ENCODE measurements around the gene ACTRT2.

ACTRT2 gene

GRCh38 chr1:3021233-3021671 lies at the start of gene ACTRT2:
ACTRT2 (plus strand) TSS chr1:3021467; CDS start chr1:3021687, 220 bp downstream.
- DNase-seq (ENCODE audit: low spot score): no peak
- FAIRE-seq: no peak

- no peak for FAIRE-seq
Observed at GRCh38 chr1:2971609-2972008, 49.7 kb upstream of the ACTRT2 start.

GRCh38 chr1:2972011-2972878 lies 49.0 kb upstream of the ACTRT2 start:
- FAIRE-seq (no peak), DNase-seq (ENCODE audit: low spot score) (no peak)

More at GRCh38 chr1:2971609-2972008, 49.7 kb upstream of the ACTRT2 start:
- DNase-seq (ENCODE audit: low spot score): no peak

GRCh38 chr1:2972879-2973575 lies 48.2 kb upstream of the ACTRT2 start:
- DNase-seq (ENCODE audit: low spot score): no peak
- FAIRE-seq: no peak

GRCh38 chr1:2973601-2974593 lies 47.4 kb upstream of the ACTRT2 start:
- no peak for DNase-seq (ENCODE audit: low spot score)
- no peak for FAIRE-seq

- no peak for FAIRE-seq
- DNase-seq (ENCODE audit: low spot score): no peak
Observed at GRCh38 chr1:2974701-2975301, 46.5 kb upstream of the ACTRT2 start.

GRCh38 chr1:2975466-2976179 lies 45.6 kb upstream of the ACTRT2 start:
- DNase-seq (ENCODE audit: low spot score) (no peak), FAIRE-seq (no peak)

GRCh38 chr1:2976180-2976562 lies 45.1 kb upstream of the ACTRT2 start:
- no peak for FAIRE-seq
- DNase-seq (ENCODE audit: low spot score): no peak

- no peak for DNase-seq (ENCODE audit: low spot score)
- no peak for FAIRE-seq
Observed at GRCh38 chr1:2977886-2978611, 43.2 kb upstream of the ACTRT2 start.

- FAIRE-seq: no peak
- no peak for DNase-seq (ENCODE audit: low spot score)
Observed at GRCh38 chr1:2978691-2979190, 42.5 kb upstream of the ACTRT2 start.

- FAIRE-seq (no peak), DNase-seq (ENCODE audit: low spot score) (no peak)
Observed at GRCh38 chr1:2979191-2980072, 41.8 kb upstream of the ACTRT2 start.

GRCh38 chr1:2980073-2980791 lies 41.0 kb upstream of the ACTRT2 start:
- DNase-seq (ENCODE audit: low spot score) (no peak), FAIRE-seq (no peak)

GRCh38 chr1:2980849-2981248 lies 40.4 kb upstream of the ACTRT2 start:
- FAIRE-seq: no peak
- DNase-seq (ENCODE audit: low spot score): no peak

- FAIRE-seq: no peak
- no peak for DNase-seq (ENCODE audit: low spot score)
Observed at GRCh38 chr1:2981388-2981787, 39.9 kb upstream of the ACTRT2 start.

GRCh38 chr1:2981981-2982614 lies 39.2 kb upstream of the ACTRT2 start:
- FAIRE-seq: no peak
- DNase-seq (ENCODE audit: low spot score): no peak

- FAIRE-seq (no peak), DNase-seq (ENCODE audit: low spot score) (no peak)
Observed at GRCh38 chr1:2982615-2983318, 38.5 kb upstream of the ACTRT2 start.

- DNase-seq (ENCODE audit: low spot score) (no peak), FAIRE-seq (no peak)
Observed at GRCh38 chr1:2983319-2983705, 38.0 kb upstream of the ACTRT2 start.
